ENCODE data around the gene CENPP.

DNA sequence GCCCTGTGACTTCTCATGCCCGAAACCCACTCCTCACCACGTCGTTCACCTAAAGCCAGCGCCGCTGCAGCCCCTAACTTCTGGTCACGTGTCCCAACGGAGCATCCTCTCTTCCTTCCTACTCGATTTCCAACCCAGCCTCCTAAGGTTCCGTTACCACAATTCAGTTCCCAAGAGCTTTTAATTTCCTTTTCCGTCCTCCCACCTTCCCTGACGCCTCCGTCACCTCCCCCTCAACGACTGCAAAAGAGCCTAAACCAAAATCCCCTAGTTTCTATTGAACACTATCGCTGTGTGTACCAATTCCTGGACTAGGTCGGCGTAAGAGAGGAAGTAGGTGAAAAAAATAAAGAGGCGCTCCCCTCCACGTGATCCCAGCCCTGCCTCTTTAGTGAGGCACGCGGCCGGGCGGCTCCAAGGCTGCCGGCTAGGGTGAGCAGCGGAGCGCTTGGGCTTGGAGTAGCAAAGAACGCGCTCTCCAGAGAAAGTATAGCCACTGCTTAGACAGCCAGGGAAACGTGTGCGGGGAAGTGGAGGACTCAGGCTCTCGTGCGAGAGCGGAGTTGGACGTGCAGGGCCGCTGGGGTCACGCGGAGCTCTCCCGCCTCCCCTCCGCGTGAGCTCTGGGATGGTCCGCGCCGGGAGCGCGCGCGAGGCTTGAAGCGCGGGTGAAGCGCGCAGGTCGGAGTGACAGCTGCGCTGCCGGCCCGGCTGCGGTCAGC, at the start of gene CENPP, which contains the start of gene NOL8:
- TF ChIP-seq, protein P1, sequence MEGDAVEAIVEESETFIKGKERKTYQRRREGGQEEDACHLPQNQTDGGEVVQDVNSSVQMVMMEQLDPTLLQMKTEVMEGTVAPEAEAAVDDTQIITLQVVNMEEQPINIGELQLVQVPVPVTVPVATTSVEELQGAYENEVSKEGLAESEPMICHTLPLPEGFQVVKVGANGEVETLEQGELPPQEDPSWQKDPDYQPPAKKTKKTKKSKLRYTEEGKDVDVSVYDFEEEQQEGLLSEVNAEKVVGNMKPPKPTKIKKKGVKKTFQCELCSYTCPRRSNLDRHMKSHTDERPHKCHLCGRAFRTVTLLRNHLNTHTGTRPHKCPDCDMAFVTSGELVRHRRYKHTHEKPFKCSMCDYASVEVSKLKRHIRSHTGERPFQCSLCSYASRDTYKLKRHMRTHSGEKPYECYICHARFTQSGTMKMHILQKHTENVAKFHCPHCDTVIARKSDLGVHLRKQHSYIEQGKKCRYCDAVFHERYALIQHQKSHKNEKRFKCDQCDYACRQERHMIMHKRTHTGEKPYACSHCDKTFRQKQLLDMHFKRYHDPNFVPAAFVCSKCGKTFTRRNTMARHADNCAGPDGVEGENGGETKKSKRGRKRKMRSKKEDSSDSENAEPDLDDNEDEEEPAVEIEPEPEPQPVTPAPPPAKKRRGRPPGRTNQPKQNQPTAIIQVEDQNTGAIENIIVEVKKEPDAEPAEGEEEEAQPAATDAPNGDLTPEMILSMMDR (IDR thresholded peaks at IDR 0.05; ENCODE audit: low read depth, low read length): no peak
- TF ChIP-seq MYC (IDR thresholded peaks at IDR 0.05; ENCODE audit: low read depth, low read length): peak; percentile 98

Data from NB4 (cell line).